Mesenchymal stem cell (in vitro differentiated cells and primary cell): ENCODE results near the gene CCL3. TPM values are rescaled to one million over a fixed set of nuclear protein-coding genes. Genes with fewer than 3 reads are reported as not detected.

Experiments used
- DNase-seq: peaks from one replicate; pipeline ENCODE4 v3.0.0-alpha.2; 2013
- H2AFZ ChIP-seq: one replicate; pipeline ENCODE4 v1.6.1; 2013; ENCODE audit warnings: low read depth, mild to moderate bottlenecking, control low read depth, inconsistent platforms, low read length, moderate library complexity
- H2AK5ac ChIP-seq: 2 replicates; pipeline ENCODE4 v1.6.1; 2013; ENCODE audit warnings: low read length, moderate library complexity, mild to moderate bottlenecking, inconsistent platforms; ENCODE audit not compliant: severe bottlenecking
- H2BK120ac ChIP-seq: one replicate; pipeline ENCODE4 v1.6.1; 2013; ENCODE audit warnings: low read depth, mild to moderate bottlenecking, inconsistent platforms, low read length, moderate library complexity
- H2BK12ac ChIP-seq, 2 experiments: one replicate each; pipeline ENCODE4 v1.6.1; 2013; ENCODE audit warnings: inconsistent platforms in 2 of 2, low read length in 2 of 2, mild to moderate bottlenecking in 2 of 2, moderate library complexity in 2 of 2, control low read depth in 1 of 2
- H2BK15ac ChIP-seq: one replicate; pipeline ENCODE4 v1.6.1; 2013; ENCODE audit warnings: mild to moderate bottlenecking, low read depth, inconsistent platforms; ENCODE audit not compliant: poor library complexity, severe bottlenecking
- H2BK5ac ChIP-seq: 2 replicates; pipeline ENCODE4 v1.6.1; 2013; ENCODE audit warnings: low read depth, mild to moderate bottlenecking, low read length, control low read depth, inconsistent platforms; ENCODE audit not compliant: poor library complexity, severe bottlenecking
- H3K14ac ChIP-seq, 2 experiments: one replicate each; pipeline ENCODE4 v1.6.1; 2013; ENCODE audit warnings: inconsistent platforms in 2 of 2, low read length in 2 of 2, control low read depth in 1 of 2, mild to moderate bottlenecking in 1 of 2, moderate library complexity in 1 of 2
- H3K18ac ChIP-seq, 2 experiments: one replicate each; pipeline ENCODE4 v1.6.1; 2013; ENCODE audit warnings: inconsistent platforms in 2 of 2, low read length in 2 of 2, control low read depth in 1 of 2, low read depth in 1 of 2, mild to moderate bottlenecking in 1 of 2
- H3K23ac ChIP-seq, 2 experiments: one replicate each; pipeline ENCODE4 v1.6.1; 2013; ENCODE audit warnings: inconsistent platforms in 2 of 2, low read length in 2 of 2, mild to moderate bottlenecking in 2 of 2, moderate library complexity in 2 of 2, control low read depth in 1 of 2
- H3K27ac ChIP-seq: 2 replicates; pipeline ENCODE4 v1.5.1; 2013; ENCODE audit warnings: mild to moderate bottlenecking, moderate library complexity, low read length, control low read depth, inconsistent platforms; ENCODE audit not compliant: poor library complexity, severe bottlenecking
- H3K27me3 ChIP-seq, 2 experiments: 2 replicates each; pipeline versions ENCODE4 v1.6.1 to v1.7.0; 2013; ENCODE audit warnings: low read length in 2 of 2, mild to moderate bottlenecking in 2 of 2, moderate library complexity in 2 of 2, control low read depth in 1 of 2, inconsistent platforms in 1 of 2; ENCODE audit not compliant: control insufficient read depth in 1 of 2, insufficient read depth in 1 of 2
- H3K36me3 ChIP-seq, 2 experiments: 2 replicates each; pipeline versions ENCODE4 v1.6.1 to v1.7.0; 2013; ENCODE audit warnings: low read length in 2 of 2, control low read depth in 1 of 2, inconsistent platforms in 1 of 2, low read depth in 1 of 2, mild to moderate bottlenecking in 1 of 2; ENCODE audit not compliant: insufficient read depth in 2 of 2, control insufficient read depth in 1 of 2
- H3K4ac ChIP-seq, 2 experiments: one replicate each; pipeline ENCODE4 v1.6.1; 2013; ENCODE audit warnings: inconsistent platforms in 2 of 2, low read length in 2 of 2, mild to moderate bottlenecking in 2 of 2, moderate library complexity in 2 of 2, control low read depth in 1 of 2, low read depth in 1 of 2
- H3K4me1 ChIP-seq: 2 replicates; pipeline ENCODE4 v1.6.1; 2013; ENCODE audit warnings: low read depth, low read length, control low read depth; ENCODE audit not compliant: control insufficient read depth, insufficient read depth
- H3K4me2 ChIP-seq: 2 replicates; pipeline ENCODE4 v1.6.1; 2013; ENCODE audit warnings: low read length, mild to moderate bottlenecking, inconsistent platforms; ENCODE audit not compliant: poor library complexity, severe bottlenecking
- H3K4me3 ChIP-seq, 2 experiments: 2 replicates each; pipeline versions ENCODE4 v1.5.1 to v1.7.0; 2013; ENCODE audit warnings: low read length in 2 of 2, mild to moderate bottlenecking in 2 of 2, control low read depth in 1 of 2, low read depth in 1 of 2; ENCODE audit not compliant: insufficient read depth in 1 of 2
- H3K79me1 ChIP-seq: replicated peaks from 2 replicates; pipeline ENCODE4 v1.6.1; 2013; ENCODE audit warnings: mild to moderate bottlenecking, control low read depth, low read length, inconsistent platforms; ENCODE audit not compliant: poor library complexity, severe bottlenecking
- H3K9ac ChIP-seq: 2 replicates; pipeline ENCODE4 v1.7.0; 2013; ENCODE audit warnings: mild to moderate bottlenecking, low read length, moderate library complexity
- H3K9me3 ChIP-seq: 2 replicates; pipeline ENCODE4 v1.7.0; 2013; ENCODE audit warnings: mild to moderate bottlenecking, low read length; ENCODE audit not compliant: control insufficient read depth
- H4K8ac ChIP-seq: one replicate; pipeline ENCODE4 v1.6.1; 2013; ENCODE audit warnings: inconsistent platforms, mild to moderate bottlenecking, low read length, moderate library complexity
- H4K91ac ChIP-seq: one replicate; pipeline ENCODE4 v1.6.1; 2013; ENCODE audit warnings: mild to moderate bottlenecking, low read length, inconsistent platforms
- WGBS: methylation state at CpG from one replicate; pipeline ENCODE4 v1.1.7; 2013; ENCODE audit warnings: mixed read lengths; 5-methylcytosine and 5-hydroxymethylcytosine counted together
- polyA plus RNA-seq, 2 experiments: library from polyadenylated mRNA; stranded (reverse); fragments of 200-250 nt; gene quantifications; one replicate each; pipeline ENCODE4 v1.2.3, GENCODE V29; 2013

The CCL3 gene
- polyA plus RNA-seq (2013, experiment 1 of 2) = not detected
- not detected for polyA plus RNA-seq (2013, experiment 2 of 2)

DNA sequence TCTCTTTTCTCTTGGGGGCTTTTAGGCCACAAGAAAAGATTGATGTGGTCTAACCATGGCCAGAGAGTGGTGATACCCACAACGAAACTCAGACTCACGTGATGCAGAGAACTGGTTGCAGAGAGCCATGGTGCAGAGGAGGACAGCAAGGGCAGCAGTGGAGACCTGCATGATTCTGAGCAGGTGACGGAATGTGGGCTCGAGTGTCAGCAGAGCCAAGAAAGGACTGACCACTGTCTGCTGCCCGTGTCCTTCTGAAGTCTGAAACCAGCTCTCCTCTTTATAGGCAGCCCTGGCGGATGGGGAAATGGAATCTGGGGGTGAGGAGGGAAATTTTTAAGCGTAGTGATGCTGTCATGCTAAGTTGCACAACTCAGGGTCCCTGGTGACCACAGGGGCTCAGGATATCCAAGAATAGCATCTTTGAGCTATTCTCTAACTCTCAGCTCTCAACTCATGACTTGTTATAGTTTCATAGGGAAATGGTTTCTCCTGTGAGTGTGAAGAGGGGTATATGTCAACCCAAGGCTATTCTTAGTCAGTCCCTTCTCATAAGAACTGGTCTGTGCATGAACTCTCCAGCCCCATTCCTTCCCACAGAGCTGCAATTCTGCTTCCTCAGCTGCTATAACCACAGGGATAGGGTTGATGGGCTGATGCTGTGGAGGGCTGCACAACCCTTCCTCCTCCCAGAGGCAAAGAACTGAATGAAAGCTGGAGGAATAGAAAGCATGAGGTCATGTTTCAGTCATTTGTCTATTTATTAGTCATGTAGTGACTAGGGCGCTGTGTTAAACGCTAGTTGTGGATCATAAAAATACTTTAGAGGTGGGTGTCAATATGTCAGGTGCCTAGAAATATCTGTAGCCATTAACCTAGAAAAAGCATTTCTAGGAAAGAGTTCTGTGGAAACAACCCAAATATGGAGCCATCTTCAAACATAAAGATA, at the start of gene CCL3:
TSS of gene CCL3 (minus strand) at position 256 of the 949 bp plus-strand sequence. CDS start at position 171, 85 bp downstream.
- no peaks in the 10 kb centered on the region for H3K9me3 ChIP-seq
- no peaks in the 10 kb centered on the region for H3K4me1 ChIP-seq
- H3K27me3 ChIP-seq = peaks cover 0 to 4% of the 10 kb centered on the region in 2 experiments
- no peak for DNase-seq
- no peak within 1 kb of the TSS for H2BK5ac ChIP-seq
- no peak within 1 kb of the TSS for H3K4ac ChIP-seq
- no peak within 1 kb of the TSS for H3K23ac ChIP-seq
- no peak within 1 kb of the TSS for H4K91ac ChIP-seq
- H3K27ac ChIP-seq = no peak within 1 kb of the TSS
- no peaks in the 10 kb centered on the region for H3K79me1 ChIP-seq
- H2BK120ac ChIP-seq = no peak within 1 kb of the TSS
- H3K18ac ChIP-seq = no peak within 1 kb of the TSS
- H2AK5ac ChIP-seq = no peak within 1 kb of the TSS
- H4K8ac ChIP-seq = no peak within 1 kb of the TSS
- 63% methylated on average over 9 of the region's 9 CpGs for WGBS
- peak within 1 kb of the TSS in 1 of 2 experiments; percentile 37 for H3K4me3 ChIP-seq
- H3K4me2 ChIP-seq = no peak within 1 kb of the TSS
- no peak within 1 kb of the TSS for H2AFZ ChIP-seq
- H3K36me3 ChIP-seq = no peaks in the 10 kb centered on the region
- no peak within 1 kb of the TSS for H3K14ac ChIP-seq
- peak within 1 kb of the TSS; percentile 59 for H3K9ac ChIP-seq
- H2BK12ac ChIP-seq = no peak within 1 kb of the TSS
- no peak within 1 kb of the TSS for H2BK15ac ChIP-seq

DNA sequence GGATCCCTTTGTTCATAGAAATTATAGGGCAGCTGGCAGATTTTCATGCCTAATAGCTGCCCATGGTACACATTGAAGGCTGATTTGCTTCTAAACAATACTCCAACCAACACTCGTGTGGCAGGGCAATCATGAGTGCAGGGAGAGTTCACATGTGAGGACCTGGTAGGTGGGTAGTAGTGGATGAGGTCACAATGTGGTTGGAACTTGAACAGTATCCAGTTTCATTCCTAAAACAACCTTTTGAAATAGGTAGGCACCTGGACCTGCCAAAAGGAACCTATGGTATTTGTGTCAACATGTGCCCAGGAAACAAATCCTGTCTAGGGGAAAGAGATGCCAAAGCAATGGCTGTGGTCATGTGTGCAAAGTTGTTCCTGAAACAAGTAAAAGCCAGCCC, 46.5 kb upstream of the CCL3 start:
- H3K4me3 ChIP-seq = no peak overlapping the region

DNA sequence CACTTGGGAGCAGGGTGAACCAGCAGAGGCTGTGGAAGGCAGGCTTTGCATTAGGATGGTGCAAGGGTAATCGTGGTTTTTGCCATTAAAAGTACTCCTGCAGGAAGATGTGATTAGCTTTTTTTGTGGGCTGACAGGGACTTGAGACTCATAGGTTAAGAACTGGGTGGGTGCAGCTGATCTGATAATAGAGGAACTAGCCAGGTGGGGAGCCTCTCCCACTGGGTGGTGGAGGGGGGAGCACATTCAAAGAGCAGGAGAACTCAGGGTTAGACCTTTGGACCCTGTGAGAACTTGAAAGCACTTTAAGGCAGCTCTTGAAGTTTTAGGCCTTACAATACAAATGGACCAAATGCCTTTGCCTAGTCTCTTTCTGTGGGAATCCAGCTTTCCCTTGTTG, 46.1 kb upstream of the CCL3 start:
- H3K79me1 ChIP-seq = no peaks in the 10 kb centered on the region
- no peak overlapping the region for H3K9ac ChIP-seq
- H4K91ac ChIP-seq = no peak overlapping the region
- no peaks in the 10 kb centered on the region for H3K36me3 ChIP-seq
- H3K27ac ChIP-seq = no peak overlapping the region
- no peak overlapping the region for H3K18ac ChIP-seq
- DNase-seq = no peak
- H3K4ac ChIP-seq = no peak overlapping the region
- WGBS = 54% methylated on average over 1 of the region's 1 CpG
- no peak overlapping the region for H2BK5ac ChIP-seq
- H3K23ac ChIP-seq = no peak overlapping the region
- peaks cover 8 to 32% of the 10 kb centered on the region in 2 experiments for H3K27me3 ChIP-seq
- H2BK12ac ChIP-seq = no peak overlapping the region
- no peak overlapping the region for H3K4me3 ChIP-seq
- no peak overlapping the region for H4K8ac ChIP-seq
- H2BK120ac ChIP-seq = no peak overlapping the region
- H3K4me1 ChIP-seq = no peaks in the 10 kb centered on the region
- H3K4me2 ChIP-seq = no peak overlapping the region
- H2AFZ ChIP-seq = no peak overlapping the region
- H2AK5ac ChIP-seq = no peak overlapping the region
- H3K14ac ChIP-seq = no peak overlapping the region
- no peaks in the 10 kb centered on the region for H3K9me3 ChIP-seq
- no peak overlapping the region for H2BK15ac ChIP-seq

More for the DNA sequence above, 46.5 kb upstream of the CCL3 start:
- H3K4ac ChIP-seq = no peak overlapping the region
- H2BK15ac ChIP-seq = no peak overlapping the region
- no peak overlapping the region for H3K18ac ChIP-seq
- no CpG with 5 or more reads among the region's 1 CpG for WGBS
- H3K4me1 ChIP-seq = no peaks in the 10 kb centered on the region
- no peaks in the 10 kb centered on the region for H3K79me1 ChIP-seq
- H4K8ac ChIP-seq = no peak overlapping the region
- no peaks in the 10 kb centered on the region for H3K36me3 ChIP-seq
- no peak overlapping the region for H2BK120ac ChIP-seq
- no peak overlapping the region for H3K4me2 ChIP-seq
- no peak overlapping the region for H2AFZ ChIP-seq
- H2BK5ac ChIP-seq = no peak overlapping the region
- no peaks in the 10 kb centered on the region for H3K9me3 ChIP-seq
- no peak overlapping the region for H3K14ac ChIP-seq
- no peak overlapping the region for H4K91ac ChIP-seq
- no peak overlapping the region for H3K9ac ChIP-seq
- no peak overlapping the region for H2BK12ac ChIP-seq
- no peak overlapping the region for H3K27ac ChIP-seq
- H2AK5ac ChIP-seq = no peak overlapping the region
- no peak overlapping the region for H3K23ac ChIP-seq
- no peak for DNase-seq
- H3K27me3 ChIP-seq = peaks cover 8 to 36% of the 10 kb centered on the region in 2 experiments

DNA sequence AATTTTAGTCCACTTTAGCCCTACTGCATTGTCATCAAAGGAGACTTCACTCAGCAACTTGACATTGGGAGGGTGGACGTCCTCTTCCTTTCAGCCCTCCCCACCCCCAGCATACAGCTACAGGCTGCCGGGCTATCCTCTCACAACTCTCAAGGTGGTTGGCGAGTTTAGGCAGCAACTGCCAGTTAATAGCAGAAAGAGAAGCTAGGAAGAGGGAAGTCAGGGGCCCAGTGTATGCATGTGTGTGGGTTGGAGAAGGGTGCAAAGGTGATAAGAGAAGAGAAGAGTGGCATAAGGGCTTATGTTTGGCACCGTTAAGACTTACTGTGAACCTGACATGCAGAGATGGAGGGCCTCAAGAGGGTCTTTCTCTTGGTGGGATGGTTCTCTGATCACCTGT, 45.5 kb upstream of the CCL3 start:
- H3K36me3 ChIP-seq = no peaks in the 10 kb centered on the region
- H2BK120ac ChIP-seq = no peak overlapping the region
- no peak overlapping the region for H2AK5ac ChIP-seq
- no peaks in the 10 kb centered on the region for H3K4me1 ChIP-seq
- no peak overlapping the region for H3K9ac ChIP-seq
- no peak overlapping the region for H3K4me2 ChIP-seq
- H4K91ac ChIP-seq = no peak overlapping the region
- no peak overlapping the region for H2AFZ ChIP-seq
- DNase-seq = no peak
- no peak overlapping the region for H2BK15ac ChIP-seq
- no peaks in the 10 kb centered on the region for H3K9me3 ChIP-seq
- no peak overlapping the region for H4K8ac ChIP-seq
- no peak overlapping the region for H3K4me3 ChIP-seq
- no peak overlapping the region for H3K23ac ChIP-seq
- H2BK12ac ChIP-seq = no peak overlapping the region
- H3K18ac ChIP-seq = no peak overlapping the region
- H3K27ac ChIP-seq = no peak overlapping the region
- H3K27me3 ChIP-seq = peaks cover 8 to 28% of the 10 kb centered on the region in 2 experiments
- no peak overlapping the region for H3K4ac ChIP-seq
- no peaks in the 10 kb centered on the region for H3K79me1 ChIP-seq
- WGBS = 80% methylated on average over 3 of the region's 4 CpGs
- H3K14ac ChIP-seq = no peak overlapping the region
- no peak overlapping the region for H2BK5ac ChIP-seq
